Choroid plexus epithelial cell (primary cell): ENCODE measurements around the gene CHMP1B.
A peak's percentile ranks its signal among the peaks of the same experiment; 100 is the strongest.
"Not testable (repeated sequence)": the region's sequence is repeated elsewhere in the genome, so short reads cannot be mapped to it uniquely, and the experiment has no call there.

Source experiments
- DNase-seq: peaks from one replicate; pipeline ENCODE4 v3.0.0-alpha.2; 2010; ENCODE audit warnings: low read depth
- H3K4me3 ChIP-seq: 2 replicates; pipeline ENCODE4 v1.5.1; 2011; ENCODE audit warnings: low read depth, mild to moderate bottlenecking, control low read depth, low read length, moderate library complexity
- TF ChIP-seq, protein P1 (sequence below): conservative IDR thresholded peaks from 2 replicates; pipeline ENCODE4 v1.5.1; 2011; ENCODE audit warnings: low read depth, mild to moderate bottlenecking, control low read depth, inconsistent platforms, low read length, moderate library complexity

The CHMP1B gene

DNA sequence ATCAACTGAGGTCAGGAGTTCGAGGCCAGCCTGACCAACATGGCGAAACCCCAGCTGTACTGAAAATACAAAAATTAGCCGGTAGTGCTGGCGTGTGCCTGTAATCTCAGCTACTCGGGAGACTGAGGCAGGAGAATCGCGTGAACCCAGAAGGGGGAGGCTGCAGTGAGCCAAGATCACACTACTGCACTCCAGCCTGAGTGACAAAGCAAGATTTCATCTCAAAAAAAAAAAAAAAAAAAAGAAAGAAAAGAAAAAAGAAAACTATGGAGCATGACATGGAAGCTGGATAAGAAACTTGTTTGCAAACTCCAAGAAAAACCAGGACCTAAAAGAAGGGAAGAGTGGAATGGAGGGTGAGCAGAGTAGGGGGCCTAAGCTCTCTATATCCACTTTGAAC is 1.9 kb upstream of the CHMP1B start:
- TF ChIP-seq, protein P1, sequence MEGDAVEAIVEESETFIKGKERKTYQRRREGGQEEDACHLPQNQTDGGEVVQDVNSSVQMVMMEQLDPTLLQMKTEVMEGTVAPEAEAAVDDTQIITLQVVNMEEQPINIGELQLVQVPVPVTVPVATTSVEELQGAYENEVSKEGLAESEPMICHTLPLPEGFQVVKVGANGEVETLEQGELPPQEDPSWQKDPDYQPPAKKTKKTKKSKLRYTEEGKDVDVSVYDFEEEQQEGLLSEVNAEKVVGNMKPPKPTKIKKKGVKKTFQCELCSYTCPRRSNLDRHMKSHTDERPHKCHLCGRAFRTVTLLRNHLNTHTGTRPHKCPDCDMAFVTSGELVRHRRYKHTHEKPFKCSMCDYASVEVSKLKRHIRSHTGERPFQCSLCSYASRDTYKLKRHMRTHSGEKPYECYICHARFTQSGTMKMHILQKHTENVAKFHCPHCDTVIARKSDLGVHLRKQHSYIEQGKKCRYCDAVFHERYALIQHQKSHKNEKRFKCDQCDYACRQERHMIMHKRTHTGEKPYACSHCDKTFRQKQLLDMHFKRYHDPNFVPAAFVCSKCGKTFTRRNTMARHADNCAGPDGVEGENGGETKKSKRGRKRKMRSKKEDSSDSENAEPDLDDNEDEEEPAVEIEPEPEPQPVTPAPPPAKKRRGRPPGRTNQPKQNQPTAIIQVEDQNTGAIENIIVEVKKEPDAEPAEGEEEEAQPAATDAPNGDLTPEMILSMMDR: no peak

GRCh38 chr18:11849841-11850634 is 1.2 kb upstream of the CHMP1B start:
- peak overlapping the region; percentile 77 for H3K4me3 ChIP-seq
- DNase-seq: peak; percentile 99
- TF ChIP-seq, protein P1: peak; percentile 29

More for the DNA sequence above, 1.9 kb upstream of the CHMP1B start:
- no peak overlapping the region for H3K4me3 ChIP-seq
- no peak for DNase-seq

DNA sequence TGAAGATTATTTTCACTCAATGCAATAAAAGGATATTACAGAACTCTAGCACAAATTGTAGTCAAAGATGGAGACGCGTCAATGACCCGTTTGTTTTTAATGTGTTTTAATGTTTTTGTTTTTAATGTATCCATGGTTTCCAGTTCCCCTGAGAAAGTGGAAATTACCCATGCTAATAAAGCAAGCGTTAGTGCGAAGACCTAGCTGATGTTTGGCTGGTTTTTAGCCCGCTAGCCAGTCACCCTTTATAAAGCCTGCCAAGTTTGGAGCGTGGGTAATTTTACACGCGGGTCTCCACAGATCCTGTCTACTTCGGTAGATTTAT is 430 bp upstream of the CHMP1B start:
- peak; percentile 85 for DNase-seq
- TF ChIP-seq, protein P1: no peak
- H3K4me3 ChIP-seq: peak overlapping the region; percentile 77

- TF ChIP-seq, protein P1: no peak
- H3K4me3 ChIP-seq: peak overlapping the region; percentile 77
- peak; percentile 63 for DNase-seq
Measured at GRCh38 chr18:11851806-11852337, 659 bp downstream of the CHMP1B start.

DNA sequence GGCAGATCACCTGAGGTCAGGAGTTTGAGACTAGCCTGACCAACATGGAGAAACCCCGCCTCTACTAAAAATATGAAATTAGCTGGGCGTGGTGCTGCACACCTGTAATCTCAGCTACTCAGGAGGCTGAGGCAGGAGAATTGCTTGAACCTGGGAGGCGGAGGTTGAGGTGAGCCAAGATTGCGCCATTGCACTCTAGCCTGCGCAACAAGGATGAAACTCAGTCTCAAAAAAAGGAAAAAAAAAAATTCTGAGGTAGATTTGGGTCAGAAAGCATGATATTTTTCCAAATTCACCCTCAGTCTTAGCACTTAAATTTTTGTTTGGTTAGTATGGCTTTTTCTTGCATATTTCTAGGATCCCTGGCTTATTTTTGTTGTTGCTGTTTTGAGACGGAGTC is 3.3 kb downstream of the CHMP1B start:
- not testable (repeated sequence) for H3K4me3 ChIP-seq, DNase-seq

- DNase-seq: peak; percentile 99
- TF ChIP-seq, protein P1: no peak
- H3K4me3 ChIP-seq: peak overlapping the region; percentile 28
Measured at GRCh38 chr18:11857177-11857887, 6.1 kb downstream of the CHMP1B start.

DNA sequence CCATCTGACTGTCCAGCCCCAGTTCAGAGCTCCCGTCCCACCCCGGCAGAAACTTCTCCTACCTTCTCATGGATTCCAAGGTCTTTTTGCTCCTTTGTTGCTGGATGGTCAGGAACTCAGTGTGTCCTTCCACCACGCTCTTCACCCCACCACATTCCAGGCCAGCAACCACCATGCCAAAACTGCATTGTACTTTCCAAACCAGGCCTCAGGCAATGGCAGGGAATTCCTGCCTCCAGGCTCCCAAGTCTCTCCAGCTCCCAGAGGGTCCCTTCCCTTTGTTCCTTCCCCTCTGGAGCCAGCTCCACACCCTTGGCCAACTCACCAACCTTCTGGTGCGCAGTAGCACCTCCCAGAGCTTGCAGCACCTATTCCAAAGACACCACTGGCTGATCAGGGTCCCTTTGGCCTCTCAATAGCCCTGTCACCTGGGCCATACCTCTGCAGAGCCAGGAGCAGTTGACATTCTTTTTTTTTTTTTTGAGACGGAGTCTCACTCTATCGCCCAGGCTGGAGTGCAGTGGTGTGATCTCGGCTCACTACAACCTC is 8.1 kb downstream of the CHMP1B start:
- TF ChIP-seq, protein P1: no peak
- no peak for DNase-seq
- H3K4me3 ChIP-seq: no peak overlapping the region
